SK-N-MC (cell line): ENCODE results near the gene HYCC1.
"Not testable (repeated sequence)": the region's sequence is repeated elsewhere in the genome, so short reads cannot be mapped to it uniquely, and the experiment has no call there.

Experiments used
- EZH2 ChIP-seq: fragments of 200-600 bp; sonication (generic); IDR thresholded peaks from one replicate; pipeline ENCODE4 v1.6.1; 2017; ENCODE audit warnings: antibody characterized with exemption
- FOXP2 ChIP-seq: optimal IDR thresholded peaks from 2 replicates; pipeline ENCODE3; 2011; ENCODE audit warnings: mild to moderate bottlenecking, moderate library complexity; ENCODE audit not compliant: insufficient read depth; ENCODE audit errors: extremely low read length, control extremely low read depth
- POLR2AphosphoS5 ChIP-seq: IDR thresholded peaks from 2 replicates; pipeline ENCODE4 v1.6.1; 2012; ENCODE audit warnings: mild to moderate bottlenecking, low read depth, low read length, borderline replicate concordance

DNA sequence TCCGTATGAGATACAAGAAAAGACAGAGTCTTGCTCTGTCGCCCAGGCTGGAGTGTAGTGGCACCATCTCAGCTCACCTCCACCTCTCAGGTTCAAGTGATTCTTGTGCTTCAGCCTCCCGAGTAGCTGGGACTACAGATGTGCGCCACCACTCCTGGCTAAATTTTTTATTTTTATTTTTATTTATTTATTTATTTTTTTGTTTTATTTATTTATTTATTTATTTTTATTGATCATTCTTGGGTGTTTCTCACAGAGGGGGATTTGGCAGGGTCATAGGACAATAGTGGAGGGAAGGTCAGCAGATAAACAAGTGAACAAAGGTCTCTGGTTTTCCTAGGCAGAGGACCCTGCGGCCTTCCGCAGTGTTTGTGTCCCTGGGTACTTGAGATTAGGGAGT lies 31.2 kb upstream of the HYCC1 start:
- TF ChIP-seq EZH2, POLR2AphosphoS5, FOXP2: not testable (repeated sequence)
